Activated T-cell treated with anti-CD3 and anti-CD28 coated beads, Interleukin-2, amount 50 U/mL, for 24 hours (primary cell): ENCODE measurements around the gene HELZ2.
"Not testable (repeated sequence)": the region's sequence is repeated elsewhere in the genome, so short reads cannot be mapped to it uniquely, and the experiment has no call there.

ENCODE experiments used
- DNase-seq: peaks from one replicate; pipeline ENCODE4 v3.0.0-alpha.2; 2020
- H3K27ac Mint-ChIP-seq: 2 replicates; pipeline ENCODE4 v1.8.0; 2020; ENCODE audit warnings: mild to moderate bottlenecking, mixed read lengths
- H3K27me3 Mint-ChIP-seq: 2 replicates; pipeline ENCODE4 v1.8.0; 2020; ENCODE audit warnings: mixed read lengths
- H3K36me3 Mint-ChIP-seq: 2 replicates; pipeline ENCODE4 v1.8.0; 2020; ENCODE audit warnings: low read depth, mixed read lengths
- H3K4me1 Mint-ChIP-seq: 2 replicates; pipeline ENCODE4 v1.8.0; 2020; ENCODE audit warnings: low read depth, mixed read lengths
- H3K4me3 Mint-ChIP-seq: 2 replicates; pipeline ENCODE4 v1.8.0; 2020; ENCODE audit warnings: mild to moderate bottlenecking, moderate library complexity, mixed read lengths
- H3K9me3 Mint-ChIP-seq: 2 replicates; pipeline ENCODE4 v1.8.0; 2020; ENCODE audit warnings: mixed read lengths

The HELZ2 gene

DNA sequence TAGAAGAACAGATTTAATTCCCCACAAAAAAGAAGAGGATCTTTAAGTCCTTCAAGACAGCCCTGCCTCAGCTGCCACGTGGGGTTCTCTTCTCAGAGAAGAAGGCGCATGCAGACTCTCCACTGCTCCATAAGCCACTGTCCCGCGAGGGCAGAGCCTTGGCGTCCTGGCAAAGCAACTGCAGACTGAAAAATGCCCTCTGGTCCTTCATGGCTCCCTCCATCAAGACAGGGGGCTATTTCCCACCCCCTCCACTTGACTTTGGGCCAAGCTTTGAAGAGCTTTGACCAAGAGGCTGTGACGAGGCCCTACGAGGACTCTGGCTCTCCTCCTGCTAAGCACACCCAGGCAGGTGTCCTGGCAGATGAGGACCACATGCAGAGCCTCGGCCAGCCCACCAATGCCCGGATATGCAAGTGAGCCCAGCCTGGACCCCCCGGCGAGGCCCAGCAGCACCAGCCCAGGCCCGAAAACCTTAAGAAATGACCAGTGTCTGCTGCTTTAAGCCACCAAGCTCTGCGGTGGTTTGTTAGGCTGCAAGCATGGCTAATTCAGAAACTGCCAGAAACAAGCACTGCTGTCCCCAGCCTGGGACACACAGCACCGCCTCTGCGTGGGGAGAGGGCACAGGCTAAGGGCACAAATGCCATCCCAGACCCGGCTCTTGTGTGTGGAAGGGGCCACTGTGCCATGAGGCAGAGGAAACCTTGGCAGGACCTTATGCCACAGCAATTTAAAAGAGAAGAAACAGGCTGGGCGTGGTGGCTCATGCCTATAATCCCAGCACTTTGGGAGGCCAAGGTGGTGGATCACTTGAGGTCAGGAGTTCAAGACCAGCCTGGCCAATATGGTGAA lies 36.8 kb upstream of the HELZ2 start:
- Mint-ChIP-seq H3K36me3 (peaks cover 34% of the 10 kb centered on the region), H3K27me3 (no peaks in the 10 kb centered on the region), H3K27ac (no peak overlapping the region), H3K4me3 (no peak overlapping the region), H3K4me1 (peaks cover 10% of the 10 kb centered on the region), H3K9me3 (no peaks in the 10 kb centered on the region)
- no peak for DNase-seq

DNA sequence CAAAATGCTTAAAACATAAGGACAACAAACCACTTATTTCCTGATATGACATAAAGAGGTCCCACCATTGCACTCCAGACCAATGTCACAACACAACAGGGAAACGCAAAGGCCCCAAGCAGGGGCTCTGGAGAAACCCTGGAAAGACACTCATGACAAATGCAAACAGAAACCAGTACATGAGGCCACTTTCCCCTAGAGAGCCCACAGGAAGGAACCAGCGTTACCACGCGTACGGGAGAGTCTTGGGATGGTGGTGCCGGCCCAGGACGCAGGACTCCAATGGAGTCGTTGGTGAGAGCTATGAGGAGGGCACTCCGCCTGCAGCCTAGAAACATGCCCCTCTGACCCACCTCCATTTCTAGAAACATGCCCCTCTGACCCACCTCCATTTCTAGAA lies 32.6 kb upstream of the HELZ2 start:
- H3K4me1 Mint-ChIP-seq, result peaks cover 14% of the 10 kb centered on the region
- peaks cover 26% of the 10 kb centered on the region for H3K36me3 Mint-ChIP-seq
- DNase-seq, result no peak
- peak overlapping the region; percentile 26 for H3K27ac Mint-ChIP-seq
- no peaks in the 10 kb centered on the region for H3K9me3 Mint-ChIP-seq
- H3K27me3 Mint-ChIP-seq, result no peaks in the 10 kb centered on the region
- H3K4me3 Mint-ChIP-seq, result no peak overlapping the region

DNA sequence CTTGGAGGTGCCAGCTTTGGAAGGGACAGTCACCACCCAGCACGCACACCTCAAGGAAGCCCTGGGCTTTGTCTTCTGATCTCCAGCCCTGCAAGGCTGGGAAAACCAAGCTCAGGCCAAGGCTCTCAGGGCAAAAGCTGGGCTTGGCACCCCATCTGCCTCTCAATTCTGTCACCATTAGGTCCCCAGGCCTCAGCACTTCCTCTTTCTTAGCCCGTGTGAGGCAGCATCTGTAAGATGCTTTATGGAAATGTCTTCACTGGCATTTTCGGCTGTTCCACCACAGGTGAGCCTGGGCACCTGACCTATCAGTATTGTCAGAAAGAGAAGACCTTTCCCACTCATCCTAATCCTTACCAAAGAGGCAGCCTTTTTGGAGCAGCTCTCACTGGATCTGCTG lies 28.3 kb upstream of the HELZ2 start:
- no peak overlapping the region for H3K4me3 Mint-ChIP-seq
- H3K27ac Mint-ChIP-seq, result no peak overlapping the region
- H3K27me3 Mint-ChIP-seq, result no peaks in the 10 kb centered on the region
- peaks cover 14% of the 10 kb centered on the region for H3K4me1 Mint-ChIP-seq
- H3K9me3 Mint-ChIP-seq, result no peaks in the 10 kb centered on the region
- H3K36me3 Mint-ChIP-seq, result peaks cover 60% of the 10 kb centered on the region
- no peak for DNase-seq

DNA sequence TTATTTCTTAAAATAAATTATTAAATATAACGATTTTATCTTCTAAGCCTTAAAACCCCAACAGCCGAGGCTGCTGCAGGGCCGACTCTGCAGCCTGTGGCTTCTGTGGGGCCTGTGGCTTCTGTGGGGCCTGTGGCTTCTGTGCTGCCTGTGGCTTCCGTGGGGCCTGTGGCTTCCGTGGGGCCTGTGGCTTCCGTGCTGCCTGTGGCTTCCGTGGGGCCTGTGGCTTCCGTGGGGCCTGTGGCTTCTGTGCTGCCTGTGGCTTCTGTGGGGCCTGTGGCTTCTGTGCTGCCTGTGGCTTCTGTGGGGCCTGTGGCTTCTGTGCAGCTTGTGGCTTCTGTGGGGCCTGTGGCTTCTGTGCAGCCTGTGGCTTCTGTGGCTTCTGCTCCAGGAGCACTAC lies 27.6 kb upstream of the HELZ2 start:
- DNase-seq, H3K9me3 Mint-ChIP-seq, H3K4me3 Mint-ChIP-seq, H3K27me3 Mint-ChIP-seq, H3K27ac Mint-ChIP-seq: not testable (repeated sequence)
- Mint-ChIP-seq H3K4me1 (peaks cover 11% of the 10 kb centered on the region), H3K36me3 (peaks cover 65% of the 10 kb centered on the region)

DNA sequence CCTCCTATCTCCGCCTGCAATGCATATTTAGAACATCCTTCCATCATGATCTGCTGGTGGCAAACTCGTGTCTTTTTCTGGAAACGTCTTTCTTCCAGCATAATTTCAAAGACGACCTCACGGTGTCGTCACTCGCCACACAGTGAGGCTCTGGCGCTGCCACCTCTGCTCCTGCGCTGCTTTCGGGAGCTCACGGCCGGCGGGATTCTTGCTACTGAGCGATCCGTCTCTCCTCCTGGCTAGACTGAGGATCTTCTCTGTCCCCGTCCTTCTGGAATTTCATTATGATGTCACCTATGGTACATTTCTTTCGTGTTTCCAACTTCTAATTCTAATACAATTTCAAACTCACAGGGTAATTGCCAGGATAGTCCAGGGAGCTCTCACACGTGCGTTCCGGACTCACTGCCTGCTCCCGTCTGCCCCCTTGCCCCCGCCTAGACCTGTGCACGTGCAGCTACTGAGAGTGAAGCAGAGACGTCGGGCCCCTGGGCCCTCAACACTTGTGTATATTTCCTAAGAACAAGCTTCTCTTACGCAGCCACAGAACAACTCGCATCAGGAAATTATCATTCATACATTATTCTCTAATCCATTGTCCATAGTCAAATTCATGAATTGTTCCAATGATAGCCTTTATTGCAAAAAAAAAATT lies 25.5 kb upstream of the HELZ2 start:
- Mint-ChIP-seq H3K9me3 (no peaks in the 10 kb centered on the region), H3K4me3 (no peak overlapping the region), H3K36me3 (peaks cover 78% of the 10 kb centered on the region), H3K27ac (no peak overlapping the region), H3K4me1 (peaks cover 8% of the 10 kb centered on the region), H3K27me3 (no peaks in the 10 kb centered on the region)
- no peak for DNase-seq

DNA sequence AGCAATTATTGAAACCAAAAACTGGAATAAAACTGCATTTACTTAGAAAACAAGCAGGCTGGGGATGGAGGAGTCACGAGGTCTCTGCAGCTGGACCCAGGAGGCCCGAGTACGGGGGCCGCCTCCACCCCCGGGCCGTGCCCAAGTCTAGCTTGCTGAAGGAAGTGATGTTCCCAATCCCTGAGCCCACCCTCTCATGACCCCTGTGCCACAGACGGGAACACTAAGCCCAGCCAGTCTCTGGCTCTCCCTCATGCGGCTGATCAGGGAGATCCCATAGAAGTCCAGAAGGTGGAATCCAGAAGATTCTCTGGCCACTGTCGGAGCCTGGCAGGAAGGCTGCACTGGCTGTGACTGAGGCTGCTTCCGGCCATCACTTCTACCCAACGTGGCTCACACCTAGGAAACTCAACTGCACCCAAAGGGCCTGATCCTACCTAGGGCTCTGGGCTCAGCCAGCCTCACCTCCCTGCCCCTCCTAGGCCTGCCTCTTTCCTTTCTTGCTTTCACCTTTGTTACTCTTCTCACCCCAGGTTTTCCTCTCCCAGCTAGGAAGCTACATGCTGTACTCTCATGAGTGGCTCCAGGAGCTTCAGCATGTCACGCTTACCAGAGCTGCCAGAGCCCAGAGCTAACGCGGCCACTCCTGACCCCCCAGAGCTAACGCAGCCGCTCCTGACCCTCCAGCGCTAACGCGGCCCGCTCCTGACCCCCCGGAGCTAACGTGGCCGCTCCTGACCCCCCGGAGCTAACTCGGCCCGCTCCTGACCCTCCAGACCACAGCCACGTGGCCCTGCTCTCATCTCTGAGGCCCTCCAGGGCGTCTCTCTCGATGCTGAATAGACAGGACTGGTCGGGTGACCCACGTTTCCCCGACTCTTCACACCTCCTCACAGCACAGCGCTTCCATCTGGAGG lies 24.7 kb upstream of the HELZ2 start:
- peaks cover 80% of the 10 kb centered on the region for H3K36me3 Mint-ChIP-seq
- peaks cover 5% of the 10 kb centered on the region for H3K4me1 Mint-ChIP-seq
- no peak for DNase-seq
- H3K27ac Mint-ChIP-seq, result no peak overlapping the region
- H3K4me3 Mint-ChIP-seq, result no peak overlapping the region
- no peaks in the 10 kb centered on the region for H3K27me3 Mint-ChIP-seq
- H3K9me3 Mint-ChIP-seq, result no peaks in the 10 kb centered on the region

DNA sequence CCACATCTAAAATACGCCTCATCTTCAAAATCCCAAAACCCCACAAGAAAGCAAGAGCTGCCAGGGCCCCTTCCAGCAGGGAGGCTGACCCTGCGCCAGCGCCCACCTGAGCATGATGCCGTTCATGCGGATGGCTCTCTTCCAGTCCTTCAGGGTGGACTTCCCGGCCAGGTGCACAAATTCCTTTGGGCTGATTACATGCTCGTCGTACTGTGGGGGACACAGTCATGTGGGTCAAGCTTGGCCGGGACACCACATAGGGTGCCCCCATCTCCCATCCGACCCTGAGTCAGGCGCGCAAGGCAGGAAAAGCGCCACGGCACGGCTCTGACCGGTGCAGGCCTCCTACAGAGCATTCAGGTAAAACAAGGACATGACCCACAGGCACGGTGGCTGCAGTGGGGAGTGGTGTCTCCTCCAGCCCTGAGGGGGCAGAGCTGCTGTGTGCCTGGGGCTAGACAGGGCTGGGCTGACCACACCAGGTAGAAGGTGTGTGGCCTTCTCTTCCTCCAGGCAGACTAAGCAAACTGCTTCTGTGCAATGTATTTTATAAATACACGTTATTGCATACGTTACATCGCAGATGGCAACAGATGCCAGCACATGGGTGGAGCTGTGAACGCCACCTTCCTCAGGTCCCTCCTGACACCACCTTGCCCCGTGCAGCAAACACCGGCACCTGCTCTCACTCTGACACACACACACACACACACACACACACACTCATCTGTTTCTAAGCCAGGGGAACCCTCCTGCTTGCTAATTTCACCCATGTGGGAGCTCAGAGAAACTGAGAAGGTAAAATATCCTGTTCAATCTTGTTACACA lies 23.8 kb upstream of the HELZ2 start:
- Mint-ChIP-seq H3K9me3 (no peaks in the 10 kb centered on the region), H3K4me3 (no peak overlapping the region), H3K36me3 (peaks cover 82% of the 10 kb centered on the region), H3K4me1 (peaks cover 3% of the 10 kb centered on the region), H3K27me3 (no peaks in the 10 kb centered on the region), H3K27ac (no peak overlapping the region)
- DNase-seq, result no peak

DNA sequence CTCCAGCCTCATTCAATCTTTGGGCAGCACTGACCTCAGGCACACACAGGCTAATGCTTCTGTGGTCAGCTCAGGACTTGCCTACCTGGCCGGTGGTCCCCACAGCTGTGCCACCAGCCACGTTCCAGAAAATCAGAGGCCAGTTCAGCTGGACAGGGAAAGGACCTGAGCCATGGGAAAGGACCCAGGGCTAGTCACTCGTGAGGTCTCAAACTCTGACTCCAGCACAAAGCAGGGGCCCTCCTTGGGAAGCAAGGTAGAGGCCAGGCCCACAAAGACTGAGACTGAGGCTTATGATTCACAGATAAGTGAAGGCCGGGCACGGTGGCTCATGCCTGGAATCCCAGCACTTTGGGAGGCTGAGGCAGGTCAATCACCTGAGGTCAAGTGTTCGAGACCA lies 22.4 kb upstream of the HELZ2 start:
- Mint-ChIP-seq H3K4me3 (no peak overlapping the region), H3K4me1 (no peaks in the 10 kb centered on the region), H3K36me3 (peaks cover 86% of the 10 kb centered on the region), H3K27ac (no peak overlapping the region), H3K9me3 (no peaks in the 10 kb centered on the region), H3K27me3 (no peaks in the 10 kb centered on the region)
- DNase-seq, result no peak

DNA sequence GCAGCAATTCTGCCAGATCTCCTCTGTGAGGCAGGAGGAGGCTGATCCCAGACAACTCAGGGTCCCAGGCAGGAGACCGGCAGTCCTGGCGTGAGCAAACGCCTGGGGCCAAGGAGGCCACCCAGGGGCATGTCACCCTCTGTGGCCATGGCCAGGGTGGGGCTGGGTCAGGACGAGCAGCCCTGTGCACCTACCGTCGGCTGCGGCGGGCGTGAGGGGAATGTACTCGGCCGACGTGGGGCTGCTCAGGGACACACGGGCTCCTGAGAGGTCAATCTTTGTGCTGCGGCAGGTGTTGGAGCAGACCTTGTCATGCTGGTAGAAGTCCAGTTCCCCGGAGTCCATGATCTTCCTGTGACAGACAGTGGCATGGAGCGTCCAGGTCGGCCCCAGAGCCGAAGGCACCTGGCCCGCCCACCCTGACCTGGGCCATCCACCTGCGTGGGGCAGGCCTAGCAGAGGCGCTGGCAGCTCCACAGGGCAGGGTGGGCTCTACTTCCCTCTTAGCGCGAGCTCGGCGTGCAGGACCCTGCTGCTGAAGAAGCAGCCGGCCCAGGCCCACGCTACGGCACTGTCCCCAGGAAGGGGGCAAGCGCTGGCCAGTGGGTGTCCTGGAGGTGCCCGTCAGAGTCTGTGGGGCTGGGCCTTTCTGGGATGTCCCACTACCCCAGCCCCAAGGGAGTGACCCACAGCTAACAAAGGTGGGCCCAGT lies 21.5 kb upstream of the HELZ2 start:
- Mint-ChIP-seq H3K27ac (no peak overlapping the region), H3K4me1 (no peaks in the 10 kb centered on the region), H3K27me3 (no peaks in the 10 kb centered on the region), H3K4me3 (no peak overlapping the region), H3K36me3 (peaks cover 86% of the 10 kb centered on the region), H3K9me3 (no peaks in the 10 kb centered on the region)
- DNase-seq, result no peak

DNA sequence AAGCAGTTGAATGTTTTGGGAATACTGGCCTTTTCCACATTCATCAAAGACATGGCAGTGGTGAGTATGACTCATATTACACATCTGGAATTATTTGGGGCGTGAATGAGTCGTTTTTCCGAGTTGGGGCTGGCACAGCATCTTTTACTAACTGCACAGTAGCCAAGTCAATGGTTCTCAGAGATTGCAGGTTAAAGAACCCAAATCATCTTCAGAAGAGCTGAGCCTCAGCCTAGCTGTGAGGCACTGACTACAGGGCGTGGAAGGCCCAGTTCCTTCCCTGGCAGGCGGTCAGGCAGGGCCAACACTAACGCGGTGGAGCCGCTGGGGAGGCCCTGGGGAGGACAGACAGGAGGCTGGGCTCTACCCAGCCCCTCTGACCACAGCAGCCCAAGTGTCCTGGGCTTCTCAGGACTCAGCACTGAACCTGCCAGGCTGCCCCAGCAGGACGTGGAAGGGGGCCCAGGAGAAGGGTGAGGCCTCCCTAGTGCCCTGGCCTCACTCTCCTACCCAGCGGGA lies 20.1 kb upstream of the HELZ2 start:
- DNase-seq, result no peak
- no peaks in the 10 kb centered on the region for H3K27me3 Mint-ChIP-seq
- peaks cover 90% of the 10 kb centered on the region for H3K36me3 Mint-ChIP-seq
- H3K4me1 Mint-ChIP-seq, result no peaks in the 10 kb centered on the region
- no peak overlapping the region for H3K27ac Mint-ChIP-seq
- no peak overlapping the region for H3K4me3 Mint-ChIP-seq
- H3K9me3 Mint-ChIP-seq, result no peaks in the 10 kb centered on the region

DNA sequence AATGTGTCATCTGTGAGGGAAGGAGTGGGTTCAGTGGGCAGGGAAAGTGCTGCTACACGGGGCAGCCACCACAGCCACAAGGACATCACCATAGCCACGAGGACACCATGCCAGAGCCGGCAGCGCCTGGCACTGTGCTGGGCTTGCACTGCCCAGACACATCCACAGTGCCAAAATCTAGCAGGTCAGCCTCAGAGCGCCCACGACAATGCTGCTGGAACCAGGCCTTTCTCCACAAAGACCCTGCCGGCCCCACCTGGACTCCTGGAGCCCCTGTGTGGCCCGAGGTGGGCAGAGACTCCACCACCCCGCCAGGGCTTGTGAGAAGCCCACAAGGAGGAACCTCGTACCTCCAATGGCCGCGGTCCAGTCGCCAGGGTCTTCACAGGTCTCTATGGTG lies 18.6 kb upstream of the HELZ2 start:
- DNase-seq, result no peak
- H3K36me3 Mint-ChIP-seq, result peaks cover 84% of the 10 kb centered on the region
- H3K4me3 Mint-ChIP-seq, result no peak overlapping the region
- no peaks in the 10 kb centered on the region for H3K9me3 Mint-ChIP-seq
- no peak overlapping the region for H3K27ac Mint-ChIP-seq
- peaks cover 4% of the 10 kb centered on the region for H3K4me1 Mint-ChIP-seq
- no peaks in the 10 kb centered on the region for H3K27me3 Mint-ChIP-seq

DNA sequence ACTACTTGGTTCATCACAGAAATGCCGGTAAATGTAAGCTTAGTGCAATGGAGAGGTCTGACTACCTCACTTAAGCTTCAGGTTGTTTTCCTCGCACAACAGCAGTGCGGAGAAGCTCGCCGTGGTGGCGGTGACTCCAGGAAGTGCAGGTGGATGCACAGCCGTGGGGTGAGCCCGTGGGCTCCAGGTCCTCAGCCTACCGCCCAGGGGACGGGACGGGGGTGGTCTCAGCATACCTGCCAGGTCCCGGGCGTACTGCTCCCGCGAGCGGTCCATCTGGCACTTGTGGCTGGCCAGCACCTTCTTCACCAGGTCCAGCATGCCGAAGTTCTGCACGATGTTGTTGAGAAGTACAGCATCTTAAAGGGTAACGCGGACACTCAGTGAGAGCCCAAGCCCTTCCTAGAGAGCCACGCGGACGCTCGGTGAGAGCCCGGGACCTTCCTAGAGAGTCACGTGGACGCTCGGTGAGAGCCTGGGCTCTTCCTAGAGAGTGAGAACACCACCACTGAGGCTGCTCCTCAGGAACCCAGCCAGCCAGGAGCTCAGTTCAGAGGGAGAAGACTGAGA lies 17.8 kb upstream of the HELZ2 start:
- DNase-seq, result no peak
- no peak overlapping the region for H3K27ac Mint-ChIP-seq
- H3K4me1 Mint-ChIP-seq, result peaks cover 4% of the 10 kb centered on the region
- H3K36me3 Mint-ChIP-seq, result peaks cover 84% of the 10 kb centered on the region
- no peak overlapping the region for H3K4me3 Mint-ChIP-seq
- H3K27me3 Mint-ChIP-seq, result no peaks in the 10 kb centered on the region
- no peaks in the 10 kb centered on the region for H3K9me3 Mint-ChIP-seq

DNA sequence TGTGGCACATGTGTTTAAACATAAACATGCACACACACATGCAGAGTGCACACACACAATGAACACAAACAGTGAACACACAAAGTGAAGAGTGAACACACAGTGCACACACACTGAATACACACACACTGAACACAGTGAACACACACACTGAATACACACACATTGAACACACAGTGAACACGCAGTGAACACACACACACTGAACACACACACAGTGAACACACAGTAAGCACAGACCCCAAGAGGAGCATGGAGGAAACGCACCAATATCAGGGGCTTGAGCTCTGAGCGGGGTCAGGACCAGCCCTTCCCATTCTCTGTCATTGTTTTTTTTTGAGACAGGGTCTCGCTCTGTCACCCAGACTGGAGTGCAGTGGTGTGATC lies 17.1 kb upstream of the HELZ2 start:
- Mint-ChIP-seq H3K9me3 (no peaks in the 10 kb centered on the region), H3K27me3 (no peaks in the 10 kb centered on the region), H3K27ac (no peak overlapping the region), H3K36me3 (peaks cover 83% of the 10 kb centered on the region), H3K4me3 (no peak overlapping the region), H3K4me1 (peaks cover 4% of the 10 kb centered on the region)
- DNase-seq, result no peak
